Small intestine (tissue), 7 donors: ENCODE measurements around the gene GALNS. TPM values are rescaled to one million over a fixed set of nuclear protein-coding genes. Genes with fewer than 3 reads are reported as not detected.

Experiments
- DNase-seq, 2 donors: peaks; one replicate each; pipeline versions ENCODE4 v3.0.0 to v3.0.0-alpha.2; 2013
- FAIRE-seq: peaks from 2 replicates; lab custom pipeline; 2012; peaks lifted over from hg19 to GRCh38; lab: Jason Lieb, UNC
- H3K27ac ChIP-seq, 3 donors: one replicate each; pipeline ENCODE4 v1.5.1; 2013; ENCODE audit warnings: low read length in 2 of 3, mild to moderate bottlenecking in 2 of 3, control low read depth in 1 of 3, inconsistent platforms in 1 of 3, low read depth in 1 of 3, moderate library complexity in 1 of 3
- H3K27me3 ChIP-seq, 3 donors: one replicate each; pipeline ENCODE4 v1.6.1; 2013; ENCODE audit warnings: low read length in 3 of 3, inconsistent platforms in 1 of 3; ENCODE audit not compliant: control insufficient read depth in 3 of 3, insufficient read depth in 3 of 3
- H3K36me3 ChIP-seq, 3 donors: one replicate each; pipeline ENCODE4 v1.6.1; 2013; ENCODE audit warnings: low read length in 3 of 3, inconsistent platforms in 1 of 3, low read depth in 1 of 3, mild to moderate bottlenecking in 1 of 3, moderate library complexity in 1 of 3; ENCODE audit not compliant: control insufficient read depth in 3 of 3, insufficient read depth in 2 of 3
- H3K4me1 ChIP-seq, 3 donors: one replicate each; pipeline ENCODE4 v1.6.1; 2013; ENCODE audit warnings: low read length in 2 of 3, inconsistent platforms in 1 of 3, low read depth in 1 of 3, mild to moderate bottlenecking in 1 of 3, moderate library complexity in 1 of 3; ENCODE audit not compliant: control insufficient read depth in 3 of 3, insufficient read depth in 2 of 3
- H3K4me3 ChIP-seq, 3 donors: one replicate each; pipeline ENCODE4 v1.5.1; 2013; ENCODE audit warnings: low read length in 3 of 3, control low read depth in 1 of 3, inconsistent platforms in 1 of 3, low read depth in 1 of 3, mild to moderate bottlenecking in 1 of 3, moderate library complexity in 1 of 3
- H3K9me3 ChIP-seq, 2 donors: one replicate each; pipeline ENCODE4 v1.6.1; 2013; ENCODE audit warnings: low read depth in 1 of 2, low read length in 1 of 2; ENCODE audit not compliant: control insufficient read depth in 2 of 2, insufficient read depth in 1 of 2
- WGBS, 3 donors: extraction: QIAGEN DNeasy Blood & Tissue Kit; methylation state at CpG; one replicate each; pipeline ENCODE4 v1.1.7; 2013; 5-methylcytosine and 5-hydroxymethylcytosine counted together
- polyA plus RNA-seq, 4 donors: library from polyadenylated mRNA; stranded (reverse) in 3 of 4; unstranded in 1 of 4; fragments of 200-250 nt in 3 of 4; fragments of 120-200 nt in 1 of 4; gene quantifications; one replicate each; pipeline versions ENCODE4 v1.2.1 to v1.2.3, GENCODE V29; 2013
- donor health status: healthy with polysubstance abuse.
- donor health status: control.
- donor health status: control.
- donor health status: Bipolar disorder and iron deficiency.
- donor health status: healthy.

Gene GALNS
- polyA plus RNA-seq, 4 donors: 28.3 to 35.4 (median 32.7) TPM

GRCh38 chr16:88843256-88843655 lies 13.5 kb downstream of the GALNS start:
- DNase-seq (no peak), FAIRE-seq (no peak)
- peaks cover 3 to 65% (median 3%) of the 10 kb centered on the region in 3 donors for H3K36me3 ChIP-seq
- 90 to 94% (median 94%) methylated on average over 20 of the region's 20 CpGs for WGBS, 3 donors
- no peaks in the 10 kb centered on the region for H3K4me1 ChIP-seq
- H3K9me3 ChIP-seq: no peaks in the 10 kb centered on the region
- H3K4me3 ChIP-seq: no peak overlapping the region
- H3K27ac ChIP-seq: no peak overlapping the region
- H3K27me3 ChIP-seq: no peaks in the 10 kb centered on the region

GRCh38 chr16:88842806-88843205 lies 13.9 kb downstream of the GALNS start:
- FAIRE-seq: no peak

GRCh38 chr16:88842308-88842756 lies 14.4 kb downstream of the GALNS start:
- Histone ChIP-seq H3K36me3 (peaks cover 3 to 66% (median 5%) of the 10 kb centered on the region in 3 donors), H3K27ac (no peak overlapping the region), H3K4me1 (no peaks in the 10 kb centered on the region), H3K9me3 (no peaks in the 10 kb centered on the region), H3K4me3 (no peak overlapping the region), H3K27me3 (no peaks in the 10 kb centered on the region)
- WGBS, 3 donors: 84 to 96% (median 89%) methylated on average over 15 of the region's 15 CpGs
- DNase-seq (no peak), FAIRE-seq (no peak)

More at GRCh38 chr16:88842806-88843205, 13.9 kb downstream of the GALNS start:
- Histone ChIP-seq H3K27ac (no peak overlapping the region), H3K36me3 (peaks cover 3 to 66% (median 5%) of the 10 kb centered on the region in 3 donors), H3K9me3 (no peaks in the 10 kb centered on the region), H3K4me1 (no peaks in the 10 kb centered on the region), H3K4me3 (no peak overlapping the region), H3K27me3 (no peaks in the 10 kb centered on the region)
- DNase-seq: no peak
- 94 to 96% (median 96%) methylated on average over 25 of the region's 25 CpGs for WGBS, 3 donors

DNA sequence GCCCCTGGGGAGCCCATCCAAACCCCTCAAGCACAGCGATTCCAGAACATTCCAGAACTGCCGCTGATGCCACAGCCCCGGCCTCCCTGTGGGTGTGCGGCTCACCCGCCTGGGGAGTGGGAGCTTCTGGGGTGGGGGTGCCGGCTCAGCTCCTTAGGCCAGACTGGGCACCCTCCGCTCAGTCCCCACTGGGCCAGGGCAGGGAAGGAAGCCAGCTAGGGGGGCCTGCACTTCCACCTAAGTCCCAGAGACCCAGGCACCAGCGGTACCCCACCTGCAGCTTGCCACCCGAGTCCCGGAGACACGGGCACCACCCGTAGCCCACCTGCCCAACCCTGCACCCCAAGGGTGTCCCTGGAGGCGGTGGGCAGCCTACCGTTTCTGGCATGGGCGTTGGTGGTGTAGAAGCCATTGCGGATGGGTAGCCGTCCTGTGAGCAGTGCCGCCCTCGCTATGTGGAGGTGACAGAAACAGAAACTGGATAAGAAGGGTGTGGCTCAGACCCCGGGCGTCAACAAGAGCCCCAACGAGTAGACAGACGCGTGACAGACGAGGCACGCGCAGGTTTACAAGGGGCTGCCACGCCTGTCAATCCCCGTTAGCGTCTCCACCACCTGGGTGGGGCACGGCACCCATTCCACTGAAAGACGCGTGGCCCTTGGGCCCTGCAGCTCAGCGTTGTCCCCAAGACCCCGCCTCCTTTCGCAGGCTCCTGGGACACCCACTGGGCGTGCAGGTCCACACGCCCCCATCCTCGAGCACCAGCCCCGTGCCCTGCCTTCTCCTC lies 15.0 kb downstream of the GALNS start:
- Histone ChIP-seq H3K9me3 (no peaks in the 10 kb centered on the region), H3K27ac (no peak overlapping the region), H3K36me3 (peaks cover 3 to 67% (median 5%) of the 10 kb centered on the region in 3 donors), H3K4me3 (no peak overlapping the region), H3K4me1 (no peaks in the 10 kb centered on the region), H3K27me3 (no peaks in the 10 kb centered on the region)
- no peak for FAIRE-seq
- no peak for DNase-seq
- WGBS, 3 donors: 82 to 89% (median 87%) methylated on average over 39 to 40 of the region's 40 CpGs

DNA sequence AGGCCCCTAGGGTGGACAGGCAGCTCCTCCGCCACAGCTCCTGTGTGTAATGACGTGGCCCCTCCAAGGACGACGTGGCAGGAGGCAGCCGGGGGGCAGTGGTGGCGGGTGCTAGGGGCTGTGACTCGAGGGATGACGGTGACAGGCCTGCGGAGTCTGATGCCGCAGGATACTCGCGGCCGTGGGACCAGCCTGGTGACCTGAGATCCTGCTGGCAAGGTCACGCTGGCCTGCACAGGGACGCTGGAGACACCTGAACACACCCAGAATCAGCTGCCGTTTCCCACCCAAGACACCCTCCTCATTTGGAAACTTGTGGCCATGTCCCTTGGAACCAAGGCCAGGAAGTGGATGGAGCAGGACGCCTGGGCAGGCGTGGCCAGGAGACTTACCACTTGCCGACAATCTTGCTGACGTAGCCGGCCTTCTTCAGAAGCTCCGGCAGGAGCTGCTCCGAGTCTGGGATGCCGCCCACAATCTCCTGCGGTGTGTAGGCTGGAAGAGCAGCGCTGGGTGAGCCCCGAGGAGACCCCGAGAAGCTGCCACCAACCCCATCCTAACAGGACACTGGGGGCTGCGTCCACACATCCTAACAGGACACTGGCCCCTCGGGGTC lies 16.0 kb downstream of the GALNS start:
- Histone ChIP-seq H3K9me3 (no peaks in the 10 kb centered on the region), H3K27me3 (no peaks in the 10 kb centered on the region), H3K27ac (no peak overlapping the region), H3K4me3 (no peak overlapping the region), H3K36me3 (peaks cover 3 to 65% (median 5%) of the 10 kb centered on the region in 3 donors), H3K4me1 (no peaks in the 10 kb centered on the region)
- no peak for FAIRE-seq
- 90 to 96% (median 95%) methylated on average over 28 to 30 of the region's 30 CpGs for WGBS, 3 donors
- no peak for DNase-seq

GRCh38 chr16:88839745-88840599 lies 16.8 kb downstream of the GALNS start:
- H3K27me3 ChIP-seq: no peaks in the 10 kb centered on the region
- H3K27ac ChIP-seq: no peak overlapping the region
- no peaks in the 10 kb centered on the region for H3K4me1 ChIP-seq
- DNase-seq (no peak), FAIRE-seq (no peak)
- peaks cover 3 to 70% (median 5%) of the 10 kb centered on the region in 3 donors for H3K36me3 ChIP-seq
- no peak overlapping the region for H3K4me3 ChIP-seq
- 92 to 97% (median 94%) methylated on average over 21 to 24 of the region's 24 CpGs for WGBS, 3 donors
- no peaks in the 10 kb centered on the region for H3K9me3 ChIP-seq

GRCh38 chr16:88839026-88839529 lies 17.7 kb downstream of the GALNS start:
- Histone ChIP-seq H3K27ac (no peak overlapping the region), H3K4me1 (no peaks in the 10 kb centered on the region), H3K36me3 (peaks cover 3 to 77% (median 5%) of the 10 kb centered on the region in 3 donors), H3K4me3 (no peak overlapping the region), H3K27me3 (no peaks in the 10 kb centered on the region), H3K9me3 (no peaks in the 10 kb centered on the region)
- no peak for DNase-seq
- WGBS, 3 donors: 90 to 94% (median 91%) methylated on average over 39 of the region's 39 CpGs
- FAIRE-seq: no peak

- peaks cover 3 to 79% (median 5%) of the 10 kb centered on the region in 3 donors for H3K36me3 ChIP-seq
- DNase-seq: no peak
- no peaks in the 10 kb centered on the region for H3K9me3 ChIP-seq
- no peak overlapping the region for H3K27ac ChIP-seq
- 90 to 91% (median 91%) methylated on average over 19 of the region's 19 CpGs for WGBS, 3 donors
- H3K27me3 ChIP-seq: no peaks in the 10 kb centered on the region
- H3K4me3 ChIP-seq: no peak overlapping the region
- no peaks in the 10 kb centered on the region for H3K4me1 ChIP-seq
- FAIRE-seq: no peak
Observed at GRCh38 chr16:88838566-88838965, 18.2 kb downstream of the GALNS start.
